Stimulated activated CD4-positive, alpha-beta T cell treated with anti-CD3 and anti-CD28 coated beads, Interleukin-2, amount 100 ng/mL, for 24 hours (primary cell): ENCODE results near the gene CRYBB1.
"Not testable (repeated sequence)": the region's sequence is repeated elsewhere in the genome, so short reads cannot be mapped to it uniquely, and the experiment has no call there.

Experiments
- DNase-seq, 2 donors: peaks; one replicate each; pipeline ENCODE4 v3.0.0-alpha.2; 2020

The CRYBB1 gene

DNA sequence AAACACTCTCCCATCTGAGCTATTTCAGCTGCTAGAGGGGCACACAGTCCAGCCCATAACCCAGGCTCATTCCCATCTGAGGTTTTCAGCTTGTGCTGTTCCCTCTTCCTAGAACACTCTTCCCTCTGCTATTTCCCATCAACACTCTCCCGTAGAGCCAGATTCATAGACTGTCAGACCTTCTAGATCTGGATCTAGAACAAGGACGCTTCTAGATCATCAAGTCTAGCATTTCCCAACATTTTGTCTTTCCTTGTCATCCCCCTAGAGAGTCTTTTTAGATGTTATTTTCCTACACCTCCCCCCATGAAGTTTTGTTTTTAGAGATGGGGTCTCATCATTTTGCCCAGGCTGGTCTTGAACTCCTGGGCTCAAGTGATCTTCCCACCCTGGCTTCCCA lies 17.3 kb upstream of the CRYBB1 start:
- DNase-seq, result no peak

DNA sequence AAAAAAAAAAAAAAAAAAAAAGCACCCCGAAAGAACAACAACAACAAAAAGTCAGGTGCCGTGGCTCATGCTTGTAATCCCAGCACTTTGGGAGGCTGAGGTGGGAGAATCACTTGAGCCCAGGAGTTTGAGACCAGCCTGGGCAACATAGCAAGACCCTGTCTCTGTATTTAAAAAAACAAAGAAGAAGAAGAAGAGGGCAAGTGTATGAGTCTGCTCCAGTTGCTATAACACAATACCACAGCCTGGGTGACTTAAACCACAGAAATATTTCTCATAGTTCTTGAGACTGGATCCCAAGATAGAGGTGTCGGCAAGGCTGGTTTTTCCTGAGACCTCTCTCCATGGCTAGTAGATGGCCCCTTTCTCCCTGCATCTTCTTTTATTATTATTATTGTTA lies 16.4 kb upstream of the CRYBB1 start:
- no peak for DNase-seq

DNA sequence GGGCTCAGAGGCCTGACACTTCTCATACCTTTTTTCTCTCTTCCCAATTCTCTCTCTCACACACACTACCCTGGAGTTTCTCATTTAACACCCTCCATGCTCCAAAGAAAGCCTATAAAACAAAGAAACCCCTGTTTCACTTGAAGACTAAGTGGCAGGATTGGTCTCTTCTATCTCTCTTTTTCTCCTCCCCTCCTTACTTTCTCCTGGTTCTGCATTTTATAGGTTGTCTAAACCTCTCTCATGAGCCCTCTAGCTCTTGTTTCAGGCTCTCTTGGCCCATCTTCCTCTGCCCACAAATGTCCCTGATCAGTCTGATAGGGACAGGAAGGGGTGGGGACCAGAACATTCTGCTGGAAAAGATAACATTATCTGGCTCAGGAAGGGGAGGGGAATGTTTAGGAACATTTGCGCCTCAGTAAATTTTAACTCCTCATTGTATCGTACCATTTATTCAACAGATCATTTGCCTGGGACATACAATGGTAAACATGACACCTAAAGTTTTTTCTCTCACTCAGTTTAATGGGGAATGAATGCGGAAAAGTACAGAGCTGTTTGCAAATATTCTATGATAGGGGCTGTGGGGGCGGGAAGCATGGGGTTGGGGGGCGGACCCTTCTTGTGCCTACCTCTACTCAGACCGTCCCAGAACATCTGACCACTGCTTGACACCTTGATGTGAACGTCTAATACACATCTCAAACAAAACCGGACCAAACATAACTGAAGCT lies 14.8 kb upstream of the CRYBB1 start:
- DNase-seq, result no peak

DNA sequence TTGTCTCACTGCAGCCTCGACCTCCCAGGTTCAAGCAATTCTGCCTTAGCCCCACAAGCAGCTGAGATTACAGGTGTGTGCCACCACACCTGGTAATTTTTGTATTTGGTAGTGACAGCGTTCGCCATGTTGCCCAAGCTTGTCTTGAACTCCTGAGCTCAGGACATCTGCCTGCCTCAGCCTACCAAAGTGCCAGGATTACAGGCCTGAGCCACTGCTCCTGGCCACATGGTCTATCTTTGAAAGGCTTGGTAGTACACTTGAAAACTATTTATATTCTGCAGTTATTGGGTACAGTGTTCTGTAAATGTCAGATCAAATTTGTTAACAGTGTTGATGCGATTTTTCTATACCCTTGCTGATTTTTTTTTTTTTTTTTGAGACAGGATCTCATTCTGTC lies 13.5 kb upstream of the CRYBB1 start:
- no peak for DNase-seq

DNA sequence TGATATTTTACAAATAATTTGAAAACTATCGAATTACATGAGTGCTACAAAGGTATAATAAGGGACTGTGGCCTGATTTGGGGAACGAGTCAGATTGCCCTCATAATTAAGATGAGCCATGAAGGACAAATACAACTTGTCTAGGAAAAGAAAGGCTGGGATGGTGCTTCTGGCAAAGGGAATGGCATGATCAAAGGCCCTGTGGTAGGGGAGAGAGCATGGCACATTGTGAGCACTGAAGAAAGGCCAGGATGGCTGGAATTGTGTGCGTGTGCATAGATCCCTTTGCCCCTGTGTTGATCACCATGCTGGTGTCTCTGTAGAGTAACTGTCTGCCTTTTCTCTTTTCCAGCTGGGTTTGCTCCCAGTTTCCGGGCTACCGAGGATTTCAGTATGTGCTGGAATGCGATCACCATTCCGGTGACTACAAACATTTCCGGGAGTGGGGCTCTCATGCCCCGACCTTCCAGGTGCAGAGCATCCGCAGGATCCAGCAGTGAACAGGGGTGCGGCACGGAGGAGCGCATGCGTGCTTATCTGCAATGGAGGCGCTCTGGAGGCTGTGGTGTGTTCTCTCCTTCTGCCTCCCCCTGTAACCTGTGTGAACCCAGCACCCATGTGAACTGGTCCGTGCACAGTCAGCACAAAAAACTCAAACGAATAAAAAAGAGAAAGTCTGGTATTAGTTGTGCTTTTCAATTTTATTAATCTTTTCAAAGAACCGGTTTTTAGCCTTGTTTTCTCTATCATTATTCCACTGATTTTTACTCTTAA lies 12.3 kb upstream of the CRYBB1 start:
- DNase-seq, result no peak

DNA sequence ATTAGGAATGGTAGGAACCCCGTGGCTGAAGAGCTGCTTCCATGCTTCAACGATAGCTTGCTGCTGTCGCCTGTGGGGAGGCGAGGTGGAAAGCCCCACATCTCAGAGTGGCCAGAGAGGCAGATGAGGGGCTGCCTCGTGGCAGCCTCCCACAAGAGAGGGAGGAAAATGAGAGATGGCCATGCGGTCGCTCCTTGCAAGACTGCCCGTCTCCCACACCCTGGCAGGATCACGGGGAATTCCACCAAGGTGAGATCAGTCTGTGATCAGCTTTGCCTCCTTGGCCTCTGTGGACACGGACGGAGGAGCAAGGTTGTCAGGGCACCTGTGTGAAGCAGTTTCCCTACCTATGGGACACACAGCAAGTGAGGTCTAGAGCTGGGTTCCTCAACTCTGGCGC lies 7.0 kb upstream of the CRYBB1 start:
- DNase-seq, result no peak

DNA sequence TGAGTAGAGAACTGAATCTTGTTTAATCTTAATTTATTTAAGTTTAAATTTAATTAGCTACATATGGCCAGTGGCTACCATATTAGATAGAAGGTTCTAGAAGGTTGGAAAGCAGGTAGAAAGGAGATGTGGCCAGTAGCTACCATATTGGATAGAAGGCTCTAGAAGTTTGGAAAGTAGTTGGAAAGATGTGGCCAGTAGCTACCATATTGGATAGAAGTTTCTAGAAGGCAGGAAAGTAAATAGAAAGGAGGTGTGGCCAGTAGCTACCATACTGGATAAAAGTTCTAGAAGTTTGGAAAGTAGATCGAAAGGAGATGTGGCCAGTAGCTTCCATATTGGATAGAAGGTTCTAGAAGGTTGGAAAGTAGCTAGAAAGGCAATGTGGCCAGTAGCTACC lies 6.2 kb upstream of the CRYBB1 start:
- DNase-seq, result no peak

DNA sequence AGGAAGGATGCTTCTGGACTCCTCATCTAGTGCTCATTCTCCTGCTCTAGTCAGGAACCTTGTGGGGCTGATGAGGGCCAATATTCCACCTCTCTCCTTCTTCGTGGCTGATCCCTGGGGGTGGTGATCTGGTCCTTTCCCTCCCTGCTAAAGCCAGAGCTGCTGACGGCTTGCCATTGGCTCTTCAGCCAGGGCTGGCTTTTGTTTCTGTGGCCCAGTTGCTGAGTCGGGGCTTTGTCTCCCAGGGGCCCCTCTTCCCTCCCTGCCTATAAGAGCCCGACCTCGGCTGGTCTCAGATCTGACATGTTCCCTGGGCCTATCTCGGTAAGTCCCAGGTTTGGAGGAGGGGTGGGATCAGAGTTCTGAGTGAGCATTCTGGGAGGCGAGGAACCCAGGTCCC lies 3.8 kb upstream of the CRYBB1 start, which contains the start of gene CRYBA4:
Gene CRYBA4, plus strand, starts transcription at position 301 of the 400 bp plus-strand sequence. CDS start 634 bp downstream, outside the sequence.
- DNase-seq, result no peak

DNA sequence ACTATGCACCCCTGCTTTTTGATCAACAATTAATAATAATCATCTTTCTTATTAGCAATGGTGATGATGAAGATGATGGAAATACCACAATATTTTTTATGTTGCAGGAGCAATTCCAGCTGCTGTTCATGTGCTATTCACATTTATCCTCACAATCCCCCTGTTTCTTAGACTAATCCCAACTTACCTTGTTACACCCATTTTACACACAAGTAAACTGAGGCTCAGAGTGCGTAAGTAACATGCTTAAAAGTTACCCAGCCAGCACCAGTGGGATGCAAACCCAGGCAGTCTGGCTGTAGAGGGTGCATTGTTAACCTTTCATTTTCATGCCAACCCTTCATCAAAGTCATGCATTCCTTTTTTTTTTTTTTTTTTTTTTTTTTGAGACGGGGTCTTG lies 2.4 kb upstream of the CRYBB1 start:
- no peak for DNase-seq

DNA sequence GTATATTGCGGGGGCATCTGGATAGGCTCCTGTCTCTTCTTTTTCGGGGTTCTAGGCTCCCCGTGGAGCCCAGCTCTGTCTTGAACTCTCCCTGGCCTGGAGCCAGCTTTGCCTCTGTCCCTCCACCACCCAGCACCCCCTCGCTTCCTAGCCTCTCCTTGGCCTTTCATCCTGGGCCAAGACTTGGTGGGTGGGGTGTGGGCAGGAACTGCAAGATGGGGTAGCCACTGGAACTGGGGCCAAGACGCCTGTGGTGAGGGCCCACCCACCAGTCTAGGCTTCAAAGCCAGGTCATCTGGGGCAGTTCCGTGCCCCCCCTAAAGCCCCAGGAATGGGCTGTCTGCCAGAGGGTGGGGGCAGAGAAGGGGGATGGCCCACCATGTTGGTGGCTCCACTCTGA lies 1.7 kb upstream of the CRYBB1 start:
- no peak for DNase-seq

DNA sequence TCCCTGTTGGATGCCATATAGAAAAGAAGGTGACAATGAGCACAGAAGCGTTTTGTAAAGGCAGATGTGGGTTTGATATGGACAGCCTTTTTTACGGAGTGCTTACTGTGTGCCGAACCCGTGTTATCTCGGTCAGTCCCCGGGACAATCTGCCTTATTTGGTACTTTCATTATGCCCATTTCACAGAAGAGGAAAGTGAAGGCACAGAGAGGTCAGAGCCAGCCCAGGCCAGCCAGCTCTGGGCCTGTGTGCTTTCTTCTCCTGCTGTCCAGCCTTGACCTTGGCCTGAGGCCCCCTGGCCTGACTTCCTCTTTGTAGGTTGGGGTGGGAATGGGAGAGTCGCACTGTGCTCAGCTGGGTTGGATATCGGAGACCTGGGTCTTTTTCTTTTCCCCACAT lies 628 bp upstream of the CRYBB1 start:
- no peak for DNase-seq

DNA sequence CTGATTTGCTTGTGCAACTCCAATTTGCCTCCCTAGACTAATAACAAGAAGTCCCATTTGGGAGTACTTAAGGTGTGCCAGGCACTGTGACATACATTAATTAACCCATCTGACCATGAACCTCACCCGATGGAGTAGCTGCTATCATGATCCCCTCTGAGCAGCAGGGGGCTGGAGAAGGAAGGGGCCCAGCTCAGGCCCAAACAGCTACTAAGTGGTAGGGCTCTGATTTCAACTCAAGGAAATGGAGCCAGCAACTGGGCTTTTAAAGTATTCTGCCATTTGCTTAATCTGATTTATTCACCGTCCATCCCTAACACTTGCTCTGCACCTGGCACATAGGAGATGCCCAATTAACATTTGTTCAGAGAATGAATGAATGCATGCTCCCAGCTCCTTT lies 1.2 kb downstream of the CRYBB1 start:
- DNase-seq, result no peak

DNA sequence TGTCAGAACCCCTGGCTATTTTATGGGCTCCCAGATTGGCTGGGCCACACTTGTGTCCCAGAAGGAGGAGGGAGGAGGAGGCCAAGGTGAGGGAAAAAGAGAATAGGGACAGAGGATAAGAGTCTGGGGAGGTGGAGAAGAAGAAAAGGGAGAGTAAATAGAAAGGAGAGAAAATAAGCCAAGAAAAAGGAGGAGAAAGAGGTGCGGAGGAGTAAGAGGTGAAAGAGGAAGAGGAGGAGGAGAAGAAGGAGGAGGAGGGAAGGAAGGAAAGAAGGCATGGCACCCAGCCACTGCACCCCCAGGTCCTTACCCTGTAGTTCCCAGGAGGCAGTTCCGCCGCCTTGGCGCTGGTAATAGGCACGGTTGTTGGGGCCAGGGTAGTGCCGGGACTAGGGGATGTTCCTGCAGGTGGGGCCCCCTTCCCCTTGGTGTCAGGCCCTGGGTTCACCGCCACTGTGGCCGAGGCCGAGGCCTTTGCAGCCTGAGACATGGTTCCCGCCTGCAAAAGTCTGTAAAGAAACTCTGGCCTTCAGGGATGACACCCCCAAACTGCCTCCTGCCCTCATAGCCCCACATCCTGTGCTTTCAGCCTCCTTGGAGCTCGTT lies 1.9 kb downstream of the CRYBB1 start:
- no peak for DNase-seq

DNA sequence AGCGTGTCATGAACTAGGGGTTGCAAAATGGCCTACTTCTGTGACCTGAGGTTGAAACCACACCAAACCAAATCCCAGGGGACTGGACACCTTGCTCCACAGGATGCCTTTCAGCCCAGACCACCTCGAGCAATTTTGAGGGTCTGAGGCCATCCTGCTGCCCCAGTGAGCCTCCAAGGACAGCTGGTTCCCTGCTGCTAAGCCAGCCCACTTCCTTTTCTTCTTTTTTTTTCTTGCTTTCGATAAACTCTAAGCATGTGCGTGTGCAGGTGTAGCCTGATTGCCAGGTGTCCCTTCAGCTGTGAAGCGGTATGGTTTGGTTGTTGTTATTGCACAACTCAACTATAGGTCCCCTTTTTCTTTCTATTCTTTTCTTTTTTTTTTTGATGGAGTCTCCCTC lies 2.7 kb downstream of the CRYBB1 start:
- no peak for DNase-seq

DNA sequence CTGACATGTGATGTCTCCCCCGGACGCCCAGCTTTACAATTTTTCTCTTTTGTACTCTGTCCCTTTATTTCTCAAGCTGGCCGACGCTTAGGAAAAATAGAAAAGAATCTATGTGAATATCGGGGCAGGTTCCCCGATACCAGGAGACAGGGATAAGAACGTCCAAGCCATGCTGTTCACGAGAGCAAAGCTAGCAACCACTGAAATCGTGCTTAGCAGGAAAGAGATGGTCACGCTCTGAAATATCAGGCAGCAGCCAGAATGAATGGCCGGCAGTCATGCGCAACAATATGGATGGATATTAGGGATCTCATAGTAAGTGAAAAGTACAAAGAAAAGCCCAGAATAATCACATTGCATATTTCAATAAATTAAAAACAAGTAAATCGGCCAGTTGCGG lies 3.5 kb downstream of the CRYBB1 start:
- DNase-seq, result no peak

DNA sequence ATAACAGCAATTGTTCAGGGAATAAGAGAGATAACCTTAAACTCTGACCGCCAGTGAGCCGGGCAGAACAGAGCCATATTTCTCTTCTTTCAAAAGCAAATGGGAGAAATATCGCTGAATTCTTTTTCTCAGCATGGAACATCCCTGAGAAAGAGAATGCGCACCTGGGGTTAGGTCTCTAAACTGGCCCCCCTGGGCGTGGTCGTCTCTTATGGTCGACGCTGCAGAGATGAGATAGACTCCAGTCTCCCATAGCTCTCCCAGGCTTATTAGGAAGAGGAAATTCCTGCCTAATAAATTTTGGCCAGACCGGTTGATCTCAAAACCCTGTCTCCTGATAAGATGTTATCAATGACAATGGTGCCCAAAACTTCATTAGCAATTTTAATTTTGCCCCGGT lies 4.1 kb downstream of the CRYBB1 start:
- DNase-seq, result not testable (repeated sequence)

DNA sequence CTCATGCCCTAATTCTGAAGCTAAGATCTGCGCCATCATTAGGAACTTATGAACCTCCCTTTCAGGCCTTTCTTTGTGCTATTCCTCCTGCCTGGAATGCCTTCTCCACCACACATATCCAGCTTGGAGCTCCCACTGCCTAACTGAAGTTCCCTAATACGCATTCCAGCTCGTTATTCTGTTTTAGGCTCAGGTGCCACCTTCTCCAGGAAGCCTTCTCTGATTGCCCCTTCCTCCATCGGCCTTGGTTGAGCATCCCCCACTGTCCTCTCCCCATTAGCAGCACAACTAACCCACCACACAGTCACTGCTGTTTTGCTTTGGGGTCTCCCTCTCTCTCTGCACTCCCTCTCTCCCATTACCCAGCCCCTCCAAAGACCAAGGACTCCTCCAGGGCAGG lies 5.2 kb downstream of the CRYBB1 start:
- DNase-seq, result no peak

DNA sequence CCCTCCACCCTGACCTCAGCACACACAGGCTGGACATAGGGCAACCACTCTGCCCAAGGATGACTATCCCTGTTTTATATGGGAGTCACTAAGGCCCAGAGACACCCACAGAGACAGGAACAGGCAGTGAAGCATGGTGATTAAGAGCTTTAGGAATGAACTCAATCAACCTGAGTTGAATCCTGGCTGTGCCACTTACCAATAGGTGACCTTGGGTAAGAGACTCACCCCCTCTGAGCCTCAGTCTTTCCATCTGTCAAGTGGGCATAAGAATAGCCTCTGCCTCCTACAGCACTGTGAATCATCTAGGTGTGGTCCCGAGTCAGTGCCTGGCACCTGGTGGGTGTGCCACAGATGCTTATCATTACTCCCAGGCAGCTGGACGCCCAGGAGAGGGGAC lies 6.8 kb downstream of the CRYBB1 start:
- DNase-seq, result no peak

DNA sequence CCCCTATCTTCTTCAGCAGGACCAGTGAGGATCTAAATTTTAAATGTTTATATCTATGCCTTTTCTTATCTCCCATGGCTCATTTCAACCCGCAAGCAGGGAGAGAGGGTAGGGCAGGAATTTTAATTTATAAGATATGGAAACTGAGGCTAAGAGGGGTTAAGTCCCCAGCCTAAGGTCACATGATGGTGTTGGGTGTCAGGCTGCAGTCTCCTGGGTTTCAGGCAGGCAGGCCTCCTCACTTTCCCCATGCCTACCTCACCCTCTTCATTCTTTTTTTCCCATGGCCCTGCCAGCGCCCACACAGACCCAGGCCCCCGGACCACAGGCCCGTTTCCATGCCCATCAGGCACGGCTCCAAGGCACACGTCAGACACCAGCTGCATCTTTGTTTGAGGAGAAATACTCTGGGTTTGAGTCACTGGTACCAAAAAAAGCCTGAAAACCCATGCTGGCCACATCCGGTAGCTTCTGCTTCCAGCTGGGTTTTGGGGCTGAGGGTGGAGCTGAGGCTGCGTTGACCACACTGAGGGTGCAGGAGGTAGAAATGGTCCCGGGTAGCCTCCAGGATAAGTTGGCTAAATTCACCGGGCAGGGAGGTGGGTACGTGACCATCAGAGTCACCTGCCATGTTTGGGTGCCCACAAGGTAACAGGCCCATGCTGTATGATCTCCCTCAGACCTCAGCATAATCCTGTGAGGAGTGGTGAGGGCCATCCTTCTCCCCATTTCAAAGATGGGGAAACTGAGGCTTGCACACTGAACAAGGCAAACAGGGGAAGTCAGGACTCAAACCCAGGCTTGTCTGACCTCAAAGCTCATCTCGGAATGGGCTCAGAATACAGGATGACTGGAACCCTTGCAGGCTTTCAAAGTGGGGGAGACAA lies 7.5 kb downstream of the CRYBB1 start:
- DNase-seq, result peak; percentile 46 to 59

DNA sequence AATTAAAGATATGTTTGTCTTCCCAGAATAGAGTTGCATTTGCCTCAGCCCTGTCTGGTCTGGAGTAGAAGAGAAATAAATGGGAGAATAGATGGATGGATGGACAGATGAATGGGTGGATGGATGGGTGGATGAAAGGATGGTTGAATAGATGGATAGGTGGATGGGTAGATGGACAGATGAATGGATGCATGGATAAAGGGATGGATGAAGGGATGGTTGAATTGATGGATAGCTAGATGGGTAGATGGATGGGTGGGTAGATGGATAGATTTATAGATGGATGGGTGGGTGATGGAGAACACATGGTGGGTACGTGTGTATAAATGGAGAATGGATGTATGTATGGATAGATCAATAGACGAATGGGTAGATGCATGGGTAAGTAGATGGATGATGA lies 8.5 kb downstream of the CRYBB1 start:
- DNase-seq, result no peak

DNA sequence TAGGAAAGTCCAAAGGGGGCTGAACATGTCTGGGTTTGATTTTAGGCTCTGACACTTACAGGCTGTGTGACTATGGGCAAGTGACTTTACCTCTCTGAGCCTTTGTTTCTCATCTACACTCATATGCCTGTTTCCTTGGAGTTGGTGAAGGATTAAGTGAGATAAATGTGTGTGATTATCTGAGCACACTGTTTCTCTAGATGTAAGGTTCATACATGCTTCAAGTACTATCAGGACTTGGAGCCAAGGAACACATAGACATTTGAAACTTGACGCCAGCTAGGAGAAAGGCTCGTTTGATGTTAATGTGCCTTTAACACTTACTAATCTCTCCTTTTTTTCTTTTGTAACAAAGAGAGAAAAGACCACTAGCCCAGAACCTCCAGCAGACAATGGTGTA lies 9.7 kb downstream of the CRYBB1 start:
- DNase-seq, result no peak

DNA sequence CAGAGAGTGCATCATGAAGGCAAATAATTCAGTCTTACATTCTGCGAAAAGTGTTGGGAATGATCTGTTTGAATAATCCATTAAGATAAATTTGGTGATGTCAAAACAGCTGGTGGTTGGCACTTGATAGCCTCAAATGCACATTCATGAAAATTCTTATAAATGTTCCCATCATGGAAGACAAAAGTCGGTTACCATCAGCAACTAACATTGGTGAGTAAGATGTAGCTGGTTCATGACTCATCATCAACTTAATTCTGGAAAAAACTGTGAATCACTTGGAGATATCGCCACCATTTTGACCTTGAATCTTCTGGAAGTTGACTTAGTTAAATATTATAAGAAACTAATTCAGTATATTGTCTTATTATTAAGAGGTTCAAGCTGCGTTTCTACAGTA lies 11.2 kb downstream of the CRYBB1 start:
- no peak for DNase-seq

DNA sequence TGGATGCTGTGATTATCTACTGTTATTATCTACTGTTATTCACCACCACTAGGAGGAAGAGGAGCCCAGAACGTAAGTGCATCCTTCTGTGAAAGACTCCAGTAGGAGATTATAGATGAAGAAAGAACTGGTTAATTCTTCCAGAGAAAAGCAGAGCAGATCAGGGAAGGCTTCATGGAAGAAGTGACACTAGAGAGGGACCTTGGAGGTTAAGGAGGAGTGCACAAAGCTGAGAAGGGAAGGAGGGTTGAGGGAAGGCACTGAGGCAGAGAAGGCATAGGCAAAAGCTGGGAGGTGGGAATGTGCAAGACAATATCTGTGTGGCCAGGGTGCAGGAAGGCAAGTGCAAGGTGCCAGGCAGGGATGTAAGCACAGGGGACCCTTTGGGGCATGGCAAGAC lies 13.5 kb downstream of the CRYBB1 start:
- no peak for DNase-seq
